Measurements from ENCODE around the gene ARFRP1. TPM values are rescaled to one million over a fixed set of nuclear protein-coding genes. Genes with fewer than 3 reads are reported as not detected.

Gene ARFRP1
- total and polyA plus RNA-seq, 2 of the 4 experiments (the other 2 are of a cell fraction) = 25.3 to 36.6 TPM

DNA sequence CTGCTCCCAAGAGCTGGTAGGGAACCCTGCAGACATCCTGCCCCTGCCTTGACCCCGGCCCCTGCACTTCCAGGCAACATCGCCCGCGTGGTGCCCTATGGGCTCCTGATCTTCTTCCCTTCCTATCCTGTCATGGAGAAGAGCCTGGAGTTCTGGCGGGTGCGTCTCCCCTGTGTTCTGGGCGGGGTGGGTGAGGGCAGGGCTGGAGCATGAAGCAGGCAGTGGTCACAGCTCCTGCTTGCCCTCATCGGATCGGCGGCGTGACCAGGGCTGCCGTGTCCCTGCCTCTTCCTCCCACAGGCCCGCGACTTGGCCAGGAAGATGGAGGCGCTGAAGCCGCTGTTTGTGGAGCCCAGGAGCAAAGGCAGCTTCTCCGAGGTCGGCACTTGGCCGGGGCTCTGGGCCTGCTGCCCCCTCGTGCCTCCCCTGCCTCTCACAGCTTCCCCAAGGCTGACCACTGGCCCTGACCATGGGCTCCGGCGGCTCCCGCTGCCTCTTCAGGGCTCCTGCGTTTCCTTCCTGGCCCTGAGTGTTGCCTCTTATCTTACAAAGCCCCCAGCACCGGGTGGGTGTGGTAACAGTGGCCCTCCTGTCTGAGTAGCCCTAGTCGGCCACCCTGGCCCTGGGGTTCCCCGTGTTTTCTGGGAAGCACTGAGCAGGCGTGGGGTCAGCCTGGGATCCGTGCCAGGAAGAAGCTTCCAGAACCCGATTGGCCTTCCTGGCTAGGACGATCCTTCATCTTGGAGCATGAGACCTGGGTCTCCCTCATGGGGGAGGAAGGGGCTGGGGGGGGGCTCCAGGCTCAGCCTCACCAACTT is 19.3 kb downstream of the ARFRP1 start:
- Histone ChIP-seq H2AK9ac (replicated peaks; ENCODE audit: low read depth, low read length, poor library complexity) (peak overlapping the region; percentile 82), H3K4me2 (ENCODE audit: low read depth, low read length) (no peak overlapping the region), H2BK15ac (ENCODE audit: low read depth, low read length) (no peak overlapping the region), H3K18ac (ENCODE audit: low read depth, low read length) (no peak overlapping the region), H2AK5ac (ENCODE audit: low read depth, low read length) (peak overlapping the region; percentile 85), H3K23ac (ENCODE audit: low read depth, low read length) (no peak overlapping the region), H3K27me3 (ENCODE audit: control insufficient read depth, insufficient read depth, low read length) (no peaks in the 10 kb centered on the region), H3K4me1 (ENCODE audit: control insufficient read depth, insufficient read depth, low read length) (peaks cover 15% of the 10 kb centered on the region), H4K5ac (ENCODE audit: low read depth, low read length) (no peak overlapping the region), H3K9me1 (ENCODE audit: insufficient read depth, low read length) (peaks cover 16% of the 10 kb centered on the region), H2AFZ (replicated peaks; ENCODE audit: low read length, poor library complexity) (no peak overlapping the region), H3K79me1 (ENCODE audit: low read depth in 1 of 2, low read length in 2 of 2) (peaks cover 6 to 26% of the 10 kb centered on the region in 2 experiments; a peak in 3 of 4 replicates), H3K56ac (ENCODE audit: extremely low read depth, insufficient read depth, low read length) (no peak overlapping the region), H3K14ac (replicated peaks; ENCODE audit: low read depth, low read length) (no peak overlapping the region), H4K8ac (ENCODE audit: low read depth in 2 of 2, low read length in 2 of 2) (no peak overlapping the region), H2BK120ac (ENCODE audit: low read depth, low read length) (peak overlapping the region; percentile 15), H2BK20ac (ENCODE audit: low read depth, low read length) (no peak overlapping the region), H4K20me1 (ENCODE audit: insufficient read depth, low read length) (no peaks in the 10 kb centered on the region), H3K4me3 (ENCODE audit: insufficient read depth, low read depth, low read length) (no peak overlapping the region), H3K27ac (ENCODE audit: insufficient read depth, low read length) (no peak overlapping the region), H3K9me3 (ENCODE audit: control insufficient read depth, insufficient read depth, low read length) (no peaks in the 10 kb centered on the region), H3K4ac (ENCODE audit: low read depth, low read length) (0 out of 2 replicates have a peak overlapping the region, but pooled peaks have one; percentile 7), H2BK5ac (ENCODE audit: low read depth, low read length, poor library complexity, severe bottlenecking) (no peak overlapping the region), H4K91ac (ENCODE audit: insufficient read depth, low read depth, low read length) (no peak overlapping the region; the same call in 1 of the 2 replicates), H3K9ac (ENCODE audit: low read depth, low read length) (no peak overlapping the region), H3K36me3 (ENCODE audit: control insufficient read depth, insufficient read depth, low read length) (0 out of 2 replicates have a peak, but pooled peaks cover 3% of the 10 kb centered on the region)
- no TSS peak for BruUV-seq (replicated peaks)
- CTCF ChIA-PET = no interaction called here
- intact Hi-C loops (cut with micrococcal nuclease) = no loop called here
- DNase-seq (no peak), ATAC-seq (ENCODE audit: low read depth) (no peak)
- POLR2A ChIA-PET (ENCODE audit: unreplicated experiment) = no interaction called here
- WGBS, 2 experiments (ENCODE audit: extremely low coverage in 2 of 2, insufficient read length in 1 of 2) = 94% methylated on average over 6 of the region's 31 CpGs; no CpG with 5 or more reads in 1 of the 2 experiments
- dilution Hi-C loops (cut with HindIII; ENCODE audit: low sequenced_read_pairs, unreplicated experiment) = no loop called here
- in situ Hi-C loops (cut with MboI; ENCODE audit: low sequenced_read_pairs) = no loop called here
- no peak for TF ChIP-seq SMC3 (IDR thresholded peaks at IDR 0.05; ENCODE audit: low read depth, low read length)
- TF ChIP-seq BHLHE40 (IDR thresholded peaks at IDR 0.05; ENCODE audit: low read depth, low read length) = no peak
- no peak for TF ChIP-seq MXI1 (IDR thresholded peaks at IDR 0.05; ENCODE audit: borderline replicate concordance, low read depth, low read length)
- no peak for TF ChIP-seq RAD21 (IDR thresholded peaks at IDR 0.05; ENCODE audit: low read length)
- no peak for TF ChIP-seq MAFK (IDR thresholded peaks at IDR 0.05; ENCODE audit: low read depth, low read length)
- no peak for TF ChIP-seq CHD1 (IDR thresholded peaks at IDR 0.05; ENCODE audit: low read depth, low read length)
- TF ChIP-seq, protein P1, sequence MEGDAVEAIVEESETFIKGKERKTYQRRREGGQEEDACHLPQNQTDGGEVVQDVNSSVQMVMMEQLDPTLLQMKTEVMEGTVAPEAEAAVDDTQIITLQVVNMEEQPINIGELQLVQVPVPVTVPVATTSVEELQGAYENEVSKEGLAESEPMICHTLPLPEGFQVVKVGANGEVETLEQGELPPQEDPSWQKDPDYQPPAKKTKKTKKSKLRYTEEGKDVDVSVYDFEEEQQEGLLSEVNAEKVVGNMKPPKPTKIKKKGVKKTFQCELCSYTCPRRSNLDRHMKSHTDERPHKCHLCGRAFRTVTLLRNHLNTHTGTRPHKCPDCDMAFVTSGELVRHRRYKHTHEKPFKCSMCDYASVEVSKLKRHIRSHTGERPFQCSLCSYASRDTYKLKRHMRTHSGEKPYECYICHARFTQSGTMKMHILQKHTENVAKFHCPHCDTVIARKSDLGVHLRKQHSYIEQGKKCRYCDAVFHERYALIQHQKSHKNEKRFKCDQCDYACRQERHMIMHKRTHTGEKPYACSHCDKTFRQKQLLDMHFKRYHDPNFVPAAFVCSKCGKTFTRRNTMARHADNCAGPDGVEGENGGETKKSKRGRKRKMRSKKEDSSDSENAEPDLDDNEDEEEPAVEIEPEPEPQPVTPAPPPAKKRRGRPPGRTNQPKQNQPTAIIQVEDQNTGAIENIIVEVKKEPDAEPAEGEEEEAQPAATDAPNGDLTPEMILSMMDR (conservative IDR thresholded peaks at IDR 0.05; ENCODE audit: low read depth, low read length) = no peak
- TF ChIP-seq, protein P2, sequence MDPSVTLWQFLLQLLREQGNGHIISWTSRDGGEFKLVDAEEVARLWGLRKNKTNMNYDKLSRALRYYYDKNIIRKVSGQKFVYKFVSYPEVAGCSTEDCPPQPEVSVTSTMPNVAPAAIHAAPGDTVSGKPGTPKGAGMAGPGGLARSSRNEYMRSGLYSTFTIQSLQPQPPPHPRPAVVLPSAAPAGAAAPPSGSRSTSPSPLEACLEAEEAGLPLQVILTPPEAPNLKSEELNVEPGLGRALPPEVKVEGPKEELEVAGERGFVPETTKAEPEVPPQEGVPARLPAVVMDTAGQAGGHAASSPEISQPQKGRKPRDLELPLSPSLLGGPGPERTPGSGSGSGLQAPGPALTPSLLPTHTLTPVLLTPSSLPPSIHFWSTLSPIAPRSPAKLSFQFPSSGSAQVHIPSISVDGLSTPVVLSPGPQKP (IDR thresholded peaks at IDR 0.05; ENCODE audit: borderline replicate concordance, low read depth, low read length) = no peak
- TF ChIP-seq MAZ (IDR thresholded peaks at IDR 0.05; ENCODE audit: borderline replicate concordance, low read depth, low read length) = no peak
- no peak for TF ChIP-seq POLR2A (IDR thresholded peaks at IDR 0.05; ENCODE audit: low read depth, low read length)
- TF ChIP-seq RCOR1 (IDR thresholded peaks at IDR 0.05; ENCODE audit: insufficient replicate concordance, low read length) = no peak
- TF ChIP-seq RFX5 (IDR thresholded peaks at IDR 0.05; ENCODE audit: low read depth, low read length) = no peak
- TF ChIP-seq CEBPB (IDR thresholded peaks at IDR 0.05; ENCODE audit: low read depth, low read length) = no peak
- TF ChIP-seq, protein P3, sequence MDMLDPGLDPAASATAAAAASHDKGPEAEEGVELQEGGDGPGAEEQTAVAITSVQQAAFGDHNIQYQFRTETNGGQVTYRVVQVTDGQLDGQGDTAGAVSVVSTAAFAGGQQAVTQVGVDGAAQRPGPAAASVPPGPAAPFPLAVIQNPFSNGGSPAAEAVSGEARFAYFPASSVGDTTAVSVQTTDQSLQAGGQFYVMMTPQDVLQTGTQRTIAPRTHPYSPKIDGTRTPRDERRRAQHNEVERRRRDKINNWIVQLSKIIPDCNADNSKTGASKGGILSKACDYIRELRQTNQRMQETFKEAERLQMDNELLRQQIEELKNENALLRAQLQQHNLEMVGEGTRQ (IDR thresholded peaks at IDR 0.05; ENCODE audit: low read depth, low read length) = no peak
